ENCODE measurements around the gene B4GALNT1. TPM values are rescaled to one million over a fixed set of nuclear protein-coding genes. Genes with fewer than 3 reads are reported as not detected.

B4GALNT1 gene
- total and polyA plus RNA-seq, 2 experiments from 2014 or later = 0.97 to 1.2 TPM

- Histone ChIP-seq H3K9me3 (ENCODE audit: low read depth) (no peaks in the 10 kb centered on the region), H3K36me3 (replicated peaks; ENCODE audit: insufficient read depth, low read depth) (no peaks in the 10 kb centered on the region), H3K4me2 (no peak overlapping the region), H3K27me3 (peaks cover 91% of the 10 kb centered on the region), H3K4me3 (no peak overlapping the region), H3K4me1 (ENCODE audit: insufficient read depth) (peaks cover 13% of the 10 kb centered on the region), H3K9me2 (replicated peaks; ENCODE audit: insufficient read depth) (no peaks in the 10 kb centered on the region), H3K79me2 (no peaks in the 10 kb centered on the region), H3K27ac (no peak overlapping the region), H2AFZ (no peak overlapping the region), H4K20me1 (ENCODE audit: insufficient read depth, poor library complexity, severe bottlenecking) (no peaks in the 10 kb centered on the region)
- DNase-seq (ENCODE audit: low spot score) = no peak
- WGBS (ENCODE audit: low lambda C conversion rate, missing lambda C conversion rate) = 84% methylated on average over 11 of the region's 11 CpGs
- TF ChIP-seq CTCF (IDR thresholded peaks at IDR 0.05; ENCODE audit: poor library complexity) = no peak
- TF ChIP-seq EZH2phosphoT487 (IDR thresholded peaks at IDR 0.05; ENCODE audit: low read depth, severe bottlenecking, unreplicated experiment) = no peak
- no peak for TF ChIP-seq EZH2 (IDR thresholded peaks at IDR 0.05; ENCODE audit: borderline replicate concordance)
Measured at GRCh38 chr12:57617942-57618341, 15.1 kb downstream of the B4GALNT1 start.

GRCh38 chr12:57616383-57617101, 16.5 kb downstream of the B4GALNT1 start:
- Histone ChIP-seq H3K27me3 (peaks cover 90% of the 10 kb centered on the region), H3K4me1 (ENCODE audit: insufficient read depth) (peaks cover 12% of the 10 kb centered on the region), H3K79me2 (no peaks in the 10 kb centered on the region), H3K9me3 (ENCODE audit: low read depth) (no peaks in the 10 kb centered on the region), H4K20me1 (ENCODE audit: insufficient read depth, poor library complexity, severe bottlenecking) (no peaks in the 10 kb centered on the region), H3K4me3 (no peak overlapping the region), H3K4me2 (no peak overlapping the region), H2AFZ (no peak overlapping the region), H3K27ac (no peak overlapping the region), H3K36me3 (replicated peaks; ENCODE audit: insufficient read depth, low read depth) (no peaks in the 10 kb centered on the region), H3K9me2 (replicated peaks; ENCODE audit: insufficient read depth) (no peaks in the 10 kb centered on the region)
- TF ChIP-seq EZH2phosphoT487 (IDR thresholded peaks at IDR 0.05; ENCODE audit: low read depth, severe bottlenecking, unreplicated experiment) (no peak), EZH2 (IDR thresholded peaks at IDR 0.05; ENCODE audit: borderline replicate concordance) (no peak), CTCF (IDR thresholded peaks at IDR 0.05; ENCODE audit: poor library complexity) (no peak)
- 93% methylated on average over 3 of the region's 3 CpGs for whole genome bisulfite sequencing (ENCODE audit: low lambda C conversion rate, missing lambda C conversion rate)
- no peak for DNase-seq (ENCODE audit: low spot score)

GRCh38 chr12:57615637-57616036, 17.4 kb downstream of the B4GALNT1 start:
- H3K27ac ChIP-seq = no peak overlapping the region
- H3K4me1 ChIP-seq (ENCODE audit: insufficient read depth) = peaks cover 8% of the 10 kb centered on the region

More at GRCh38 chr12:57615637-57616036, 17.4 kb downstream of the B4GALNT1 start:
- no peak for DNase-seq (ENCODE audit: low spot score)
- no peak overlapping the region for H3K4me2 ChIP-seq
- H3K9me3 ChIP-seq (ENCODE audit: low read depth) = no peaks in the 10 kb centered on the region
- no peaks in the 10 kb centered on the region for H3K9me2 ChIP-seq (replicated peaks; ENCODE audit: insufficient read depth)
- no peaks in the 10 kb centered on the region for H3K79me2 ChIP-seq
- H3K27me3 ChIP-seq = peaks cover 86% of the 10 kb centered on the region
- 90% methylated on average over 5 of the region's 5 CpGs for WGBS (ENCODE audit: low lambda C conversion rate, missing lambda C conversion rate)
- H3K36me3 ChIP-seq (replicated peaks; ENCODE audit: insufficient read depth, low read depth) = no peaks in the 10 kb centered on the region
- H3K4me3 ChIP-seq = no peak overlapping the region
- H2AFZ ChIP-seq = no peak overlapping the region
- no peak for TF ChIP-seq EZH2 (IDR thresholded peaks at IDR 0.05; ENCODE audit: borderline replicate concordance)
- TF ChIP-seq EZH2phosphoT487 (IDR thresholded peaks at IDR 0.05; ENCODE audit: low read depth, severe bottlenecking, unreplicated experiment) = no peak
- TF ChIP-seq CTCF (IDR thresholded peaks at IDR 0.05; ENCODE audit: poor library complexity) = no peak
- H4K20me1 ChIP-seq (ENCODE audit: insufficient read depth, poor library complexity, severe bottlenecking) = no peaks in the 10 kb centered on the region

Data from hepatocyte (in vitro differentiated cells).